AG04449 (cell line): ENCODE data around the gene ARHGEF7.

Experiments
- CTCF ChIA-PET: fragments of 350-600 bp; formaldehyde crosslinking; extraction: SDS; loops from one replicate; lab custom pipeline; 2021; ENCODE audit warnings: antibody characterized with exemption; lab: Yijun Ruan, JAX
- POLR2A ChIA-PET: fragments of 400-600, 350-600 bp; formaldehyde crosslinking; extraction: SDS; loops from one replicate; lab custom pipeline; 2020; ENCODE audit warnings: antibody characterized with exemption, inconsistent platforms; lab: Yijun Ruan, JAX
- DNase-seq: peaks from one replicate; pipeline ENCODE4 v3.0.0-alpha.2; 2010; ENCODE audit warnings: low read depth, low spot score
- H3K4me3 ChIP-seq: 2 replicates; pipeline ENCODE4 v1.5.1; 2011; ENCODE audit warnings: low read depth, mild to moderate bottlenecking, control low read depth, low read length
- TF ChIP-seq, protein P1 (sequence below): IDR thresholded peaks from one replicate; pipeline ENCODE4 v1.5.1; 2011; ENCODE audit warnings: mild to moderate bottlenecking, moderate library complexity, low read length, control low read depth, inconsistent platforms; ENCODE audit not compliant: insufficient read depth; ENCODE audit errors: missing control alignments

The ARHGEF7 gene

DNA sequence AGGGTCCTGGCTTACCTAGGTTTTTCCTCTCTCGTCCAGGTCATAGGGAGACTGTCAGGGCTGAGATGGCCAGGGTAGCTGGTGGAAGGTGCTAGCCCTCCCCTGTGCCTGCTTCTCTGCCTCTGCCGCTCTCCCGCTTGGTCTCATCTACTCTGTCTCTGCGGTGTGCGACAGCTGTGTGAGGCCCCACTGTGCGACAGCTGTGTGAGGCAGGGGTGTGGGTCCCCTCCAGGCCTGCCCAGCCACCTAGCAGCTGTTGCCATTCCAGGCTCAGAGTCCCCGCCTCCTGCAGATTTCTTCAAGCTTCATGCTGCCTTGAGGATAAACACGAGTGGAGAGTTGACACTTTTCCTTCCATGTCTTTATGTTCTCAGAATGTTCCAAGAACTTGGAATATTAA, 53.0 kb downstream of the ARHGEF7 start:
- TF ChIP-seq, protein P1, sequence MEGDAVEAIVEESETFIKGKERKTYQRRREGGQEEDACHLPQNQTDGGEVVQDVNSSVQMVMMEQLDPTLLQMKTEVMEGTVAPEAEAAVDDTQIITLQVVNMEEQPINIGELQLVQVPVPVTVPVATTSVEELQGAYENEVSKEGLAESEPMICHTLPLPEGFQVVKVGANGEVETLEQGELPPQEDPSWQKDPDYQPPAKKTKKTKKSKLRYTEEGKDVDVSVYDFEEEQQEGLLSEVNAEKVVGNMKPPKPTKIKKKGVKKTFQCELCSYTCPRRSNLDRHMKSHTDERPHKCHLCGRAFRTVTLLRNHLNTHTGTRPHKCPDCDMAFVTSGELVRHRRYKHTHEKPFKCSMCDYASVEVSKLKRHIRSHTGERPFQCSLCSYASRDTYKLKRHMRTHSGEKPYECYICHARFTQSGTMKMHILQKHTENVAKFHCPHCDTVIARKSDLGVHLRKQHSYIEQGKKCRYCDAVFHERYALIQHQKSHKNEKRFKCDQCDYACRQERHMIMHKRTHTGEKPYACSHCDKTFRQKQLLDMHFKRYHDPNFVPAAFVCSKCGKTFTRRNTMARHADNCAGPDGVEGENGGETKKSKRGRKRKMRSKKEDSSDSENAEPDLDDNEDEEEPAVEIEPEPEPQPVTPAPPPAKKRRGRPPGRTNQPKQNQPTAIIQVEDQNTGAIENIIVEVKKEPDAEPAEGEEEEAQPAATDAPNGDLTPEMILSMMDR: no peak
- ChIA-PET POLR2A (no interaction called here), CTCF (no interaction called here)
- no peak overlapping the region for H3K4me3 ChIP-seq
- DNase-seq: no peak

DNA sequence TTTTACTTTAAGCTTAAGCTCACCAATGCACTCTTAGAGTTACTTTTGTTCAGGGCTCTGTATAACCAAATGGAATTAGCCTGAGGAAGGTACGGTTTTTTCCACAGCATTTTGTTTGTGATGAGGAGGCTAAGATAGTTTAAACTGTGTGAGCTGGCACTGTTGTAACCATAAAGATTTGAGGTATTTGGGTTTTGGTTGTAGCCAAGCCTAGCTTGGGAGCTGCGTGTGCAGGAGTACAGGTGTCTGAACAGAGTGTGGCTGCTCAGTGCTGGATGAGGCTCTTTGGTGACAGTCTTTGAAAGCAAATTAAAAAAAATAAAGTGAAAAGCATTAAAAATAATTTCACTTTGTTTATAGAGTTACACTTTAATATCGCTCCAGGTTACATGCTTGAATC, 56.0 kb downstream of the ARHGEF7 start:
- no peak overlapping the region for H3K4me3 ChIP-seq
- ChIA-PET POLR2A (no interaction called here), CTCF (interaction anchor here (1.0 kb wide), 1 partner anchor 13 kb away, joined by 5 read pairs; no protein-coding TSS in a partner anchor)
- TF ChIP-seq, protein P1: no peak
- no peak for DNase-seq

DNA sequence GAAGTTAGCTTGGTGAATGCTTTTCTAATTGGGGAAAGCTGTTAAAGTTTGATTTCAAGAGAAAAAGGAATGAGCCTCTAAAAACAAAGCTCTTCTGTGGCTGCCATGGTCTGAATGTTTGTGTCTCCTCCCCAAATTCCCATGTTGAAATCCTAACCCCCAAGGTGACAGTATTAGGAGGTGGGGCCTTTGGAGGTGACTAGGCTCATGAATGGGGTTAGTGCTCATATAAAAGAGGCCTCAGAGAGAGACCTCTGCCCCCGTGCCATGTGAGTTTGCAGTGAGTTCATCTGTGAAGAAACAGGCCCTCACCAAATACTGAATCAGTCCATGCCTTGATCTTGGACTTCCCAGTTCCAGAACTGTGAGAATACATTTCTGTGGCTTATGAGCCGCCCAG, 56.5 kb downstream of the ARHGEF7 start:
- ChIA-PET CTCF (interaction anchor here (1.0 kb wide), 1 partner anchor 14 kb away, joined by 5 read pairs; no protein-coding TSS in a partner anchor), POLR2A (no interaction called here)
- TF ChIP-seq, protein P1: no peak
- no peak overlapping the region for H3K4me3 ChIP-seq
- DNase-seq: no peak

DNA sequence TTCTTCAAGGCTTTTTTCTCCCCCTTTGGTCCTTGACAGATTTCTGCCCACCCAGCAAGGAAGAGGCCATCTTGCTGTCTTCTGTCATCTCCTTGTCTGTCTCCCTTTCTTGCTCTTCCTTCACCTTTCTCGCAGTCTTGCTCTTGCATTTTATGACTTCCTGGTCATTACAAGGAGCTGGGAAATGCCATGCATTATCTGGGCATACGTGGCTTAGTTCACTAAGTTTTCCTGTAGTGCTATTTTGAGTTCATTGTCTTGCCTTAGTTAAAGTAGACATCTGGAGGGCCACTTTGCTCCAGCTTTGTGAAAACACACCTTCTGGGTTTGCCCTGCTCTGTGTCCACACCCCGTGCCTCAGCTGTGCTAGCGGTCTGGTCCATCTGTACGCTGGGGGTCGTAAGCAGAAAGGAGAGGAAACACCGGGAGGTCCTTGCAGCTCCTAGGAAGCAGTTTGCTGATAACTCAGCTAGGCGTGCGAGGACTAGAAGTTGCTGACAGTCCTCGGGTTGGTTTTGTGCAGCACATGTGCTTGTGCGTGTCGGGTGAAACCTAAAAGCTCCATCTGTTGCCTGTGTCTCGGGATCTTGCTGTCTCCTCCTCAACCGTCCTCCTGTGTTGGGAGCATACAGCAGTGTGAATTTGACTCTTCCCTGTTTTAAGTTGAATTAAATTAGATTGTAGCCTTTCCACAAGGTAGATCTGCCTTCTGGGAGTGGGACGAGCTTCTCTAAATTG, 59.4 kb downstream of the ARHGEF7 start:
- no peak for DNase-seq
- no peak overlapping the region for H3K4me3 ChIP-seq
- TF ChIP-seq, protein P1: no peak
- CTCF ChIA-PET: interaction anchor here (0.9 kb wide), 1 partner anchor 38 kb away, joined by 3 read pairs; no protein-coding TSS in a partner anchor
- POLR2A ChIA-PET: no interaction called here

DNA sequence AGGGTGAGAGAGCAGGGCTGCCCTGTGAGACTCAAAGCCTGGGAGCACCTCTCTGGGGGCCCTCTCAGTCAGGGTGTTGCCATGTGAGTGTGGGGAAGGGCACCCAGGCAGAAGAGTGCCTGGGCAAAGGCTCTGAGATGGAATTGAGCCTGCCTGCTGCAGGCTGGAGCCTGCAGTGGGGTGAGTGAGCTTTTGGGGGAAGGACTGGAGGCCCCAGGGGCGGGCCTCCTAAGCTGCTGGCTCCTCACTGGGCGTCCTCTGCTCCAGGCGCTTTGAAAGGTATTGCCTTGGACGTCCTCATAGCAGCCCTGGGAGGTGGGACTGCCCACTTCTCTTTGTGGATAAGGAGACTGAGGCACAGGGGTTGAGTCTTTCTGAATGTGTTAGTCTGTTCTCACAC, 60.3 kb downstream of the ARHGEF7 start:
- CTCF ChIA-PET: interaction anchor here (0.9 kb wide), 1 partner anchor 37 kb away, joined by 3 read pairs; no protein-coding TSS in a partner anchor
- no peak for DNase-seq

DNA sequence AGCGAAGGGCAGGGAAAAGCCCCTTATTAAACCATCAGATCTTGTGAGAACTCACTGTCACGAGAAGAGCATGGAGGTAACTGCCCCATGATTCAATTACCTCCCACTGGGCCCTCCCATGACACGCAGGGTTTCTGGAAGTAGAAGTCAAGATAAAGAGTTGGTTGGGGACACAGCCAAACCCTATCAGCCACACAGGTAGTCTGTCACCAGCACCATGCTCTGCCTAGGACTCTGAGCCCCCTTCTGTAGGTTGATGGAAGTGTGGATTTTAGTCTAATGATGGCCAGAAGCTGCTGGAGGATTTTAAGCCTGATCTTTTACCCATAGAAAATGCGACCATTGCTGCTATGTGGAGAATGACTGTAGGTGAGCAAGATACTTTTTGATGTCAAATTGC, 60.8 kb downstream of the ARHGEF7 start:
- DNase-seq: no peak
- CTCF ChIA-PET: no interaction called here

More for the DNA sequence above, 60.3 kb downstream of the ARHGEF7 start:
- TF ChIP-seq, protein P1: no peak
- POLR2A ChIA-PET: no interaction called here
- H3K4me3 ChIP-seq: no peak overlapping the region

More for the DNA sequence above, 60.8 kb downstream of the ARHGEF7 start:
- POLR2A ChIA-PET: no interaction called here
- TF ChIP-seq, protein P1: no peak
- no peak overlapping the region for H3K4me3 ChIP-seq
